ENCODE results near the gene PCARE. TPM values are rescaled to one million over a fixed set of nuclear protein-coding genes. Genes with fewer than 3 reads are reported as not detected.

PCARE gene
- total RNA-seq, 1 experiment from 2014 or later: not detected

GRCh38 chr2:29071032-29071975 lies 3.0 kb downstream of the PCARE start:
- no peaks in the 10 kb centered on the region for H3K4me1 ChIP-seq (ENCODE audit: control insufficient read depth, insufficient read depth, low read length)
- ATAC-seq: no peak
- in situ Hi-C loops (cut with HindIII; ENCODE audit: low pct_unique_long_range_greater_than_20kb, low sequenced_read_pairs) (no loop called here), intact Hi-C loops (cut with micrococcal nuclease; ENCODE audit: unreplicated experiment) (no loop called here)
- H3K36me3 ChIP-seq (ENCODE audit: control insufficient read depth, insufficient read depth, low read length): no peaks in the 10 kb centered on the region
- no TSS peak for BruUV-seq (replicated peaks)
- POLR2A ChIA-PET: no interaction called here
- no peak overlapping the region for H3K4me3 ChIP-seq (ENCODE audit: low read depth in 2 of 2, low read length in 2 of 2)
- CTCF ChIA-PET: no interaction called here
- no peak for DNase-seq (ENCODE audit: low read depth, low spot score)
- no peaks in the 10 kb centered on the region for H3K9me3 ChIP-seq (ENCODE audit: control insufficient read depth, insufficient read depth, low read depth, low read length)
- H3K27ac ChIP-seq (ENCODE audit: low read length): no peak overlapping the region
- H3K27me3 ChIP-seq (ENCODE audit: control insufficient read depth, insufficient read depth, low read length): no peaks in the 10 kb centered on the region
- TF ChIP-seq CTCF (IDR thresholded peaks at IDR 0.05) (no peak), TCF7L2 (IDR thresholded peaks at IDR 0.05; ENCODE audit: low read depth, low read length) (no peak), POLR2AphosphoS5 (IDR thresholded peaks at IDR 0.05; ENCODE audit: low read depth, low read length) (no peak), REST (IDR thresholded peaks at IDR 0.05; ENCODE audit: insufficient read depth in 1 of 2, low read depth in 2 of 2, low read length in 1 of 2) (no peak), SIN3A (IDR thresholded peaks at IDR 0.05; ENCODE audit: borderline replicate concordance, insufficient read depth, low read depth, low read length) (no peak)

- DNase-seq (ENCODE audit: low read depth, low spot score) (no peak), ATAC-seq (no peak)
- POLR2A ChIA-PET: no interaction called here
- Histone ChIP-seq H3K9me3 (ENCODE audit: control insufficient read depth, insufficient read depth, low read depth, low read length) (no peaks in the 10 kb centered on the region), H3K27ac (ENCODE audit: low read length) (no peak overlapping the region), H3K36me3 (ENCODE audit: control insufficient read depth, insufficient read depth, low read length) (no peaks in the 10 kb centered on the region), H3K4me3 (ENCODE audit: low read depth in 2 of 2, low read length in 2 of 2) (no peak overlapping the region), H3K4me1 (ENCODE audit: control insufficient read depth, insufficient read depth, low read length) (no peaks in the 10 kb centered on the region), H3K27me3 (ENCODE audit: control insufficient read depth, insufficient read depth, low read length) (no peaks in the 10 kb centered on the region)
- intact Hi-C loops (cut with micrococcal nuclease; ENCODE audit: unreplicated experiment): no loop called here
- CTCF ChIA-PET: no interaction called here
- no peak for TF ChIP-seq SIN3A (IDR thresholded peaks at IDR 0.05; ENCODE audit: borderline replicate concordance, insufficient read depth, low read depth, low read length)
- TF ChIP-seq REST (IDR thresholded peaks at IDR 0.05; ENCODE audit: insufficient read depth in 1 of 2, low read depth in 2 of 2, low read length in 1 of 2): no peak
- no peak for TF ChIP-seq POLR2AphosphoS5 (IDR thresholded peaks at IDR 0.05; ENCODE audit: low read depth, low read length)
- TF ChIP-seq CTCF (IDR thresholded peaks at IDR 0.05): no peak
- TF ChIP-seq TCF7L2 (IDR thresholded peaks at IDR 0.05; ENCODE audit: low read depth, low read length): no peak
- in situ Hi-C loops (cut with HindIII; ENCODE audit: low pct_unique_long_range_greater_than_20kb, low sequenced_read_pairs): no loop called here
- no TSS peak for BruUV-seq (replicated peaks)
Measured at GRCh38 chr2:29070526-29070925, 3.8 kb downstream of the PCARE start.
